Karpas-422 (cell line): Measurements from ENCODE around the gene SYNGR2. TPM values are rescaled to one million over a fixed set of nuclear protein-coding genes. Genes with fewer than 3 reads are reported as not detected.
A peak's percentile ranks its signal among the peaks of the same experiment; 100 is the strongest.
"Not testable (repeated sequence)": the region's sequence is repeated elsewhere in the genome, so short reads cannot be mapped to it uniquely, and the experiment has no call there.

ENCODE experiments used
- DNase-seq: peaks from one replicate; pipeline ENCODE4 v3.0.0-alpha.2; 2015
- H2AFZ ChIP-seq: fragments of 200-600 bp; sonication (generic); 2 replicates; pipeline ENCODE4 v1.6.1; 2014; ENCODE audit warnings: antibody characterized with exemption, low read length, mixed read lengths
- H3K27ac ChIP-seq: fragments of 200-600 bp; sonication (generic); 2 replicates; pipeline ENCODE4 v1.5.1; 2014; ENCODE audit warnings: mild to moderate bottlenecking, low read length, moderate library complexity
- H3K27me3 ChIP-seq: fragments of 200-600 bp; sonication (generic); 2 replicates; pipeline ENCODE4 v1.6.1; 2014; ENCODE audit warnings: low read length, mixed read lengths
- H3K36me3 ChIP-seq: fragments of 200-600 bp; sonication (generic); 2 replicates; pipeline ENCODE4 v1.6.1; 2014; ENCODE audit warnings: low read length, mixed read lengths; ENCODE audit not compliant: insufficient read depth
- H3K4me1 ChIP-seq: fragments of 200-600 bp; sonication (generic); 2 replicates; pipeline ENCODE4 v1.6.1; 2014; ENCODE audit warnings: mild to moderate bottlenecking, low read length, mixed read lengths
- H3K4me2 ChIP-seq: fragments of 200-600 bp; sonication (generic); 2 replicates; pipeline ENCODE4 v1.6.1; 2014; ENCODE audit warnings: low read length, low read depth, mild to moderate bottlenecking; ENCODE audit not compliant: poor library complexity, severe bottlenecking
- H3K4me3 ChIP-seq: fragments of 200-600 bp; sonication (generic); 2 replicates; pipeline ENCODE4 v1.5.1; 2014; ENCODE audit warnings: mild to moderate bottlenecking, antibody characterized with exemption, low read length, mixed read lengths
- H3K79me2 ChIP-seq: fragments of 200-600 bp; sonication (generic); 2 replicates; pipeline ENCODE4 v1.6.1; 2014; ENCODE audit warnings: mild to moderate bottlenecking, low read length, mixed read lengths
- H3K9ac ChIP-seq: fragments of 200-600 bp; sonication (generic); 2 replicates; pipeline ENCODE4 v1.6.0; 2014; ENCODE audit warnings: low read length
- H3K9me2 ChIP-seq: fragments of 200-600 bp; sonication (generic), shearing (Covaris generic); replicated peaks from 2 replicates; pipeline ENCODE4 v1.6.0; 2014; ENCODE audit warnings: mild to moderate bottlenecking, low read length, moderate library complexity; ENCODE audit not compliant: insufficient read depth
- H3K9me3 ChIP-seq: fragments of 300-700, 200-600 bp; sonication (generic); 2 replicates; pipeline ENCODE4 v1.6.1; 2014; ENCODE audit warnings: low read length, mixed read lengths
- H4K20me1 ChIP-seq: fragments of 200-600 bp; sonication (generic); 2 replicates; pipeline ENCODE4 v1.6.1; 2014; ENCODE audit warnings: mild to moderate bottlenecking, antibody characterized with exemption, low read length, low read depth; ENCODE audit not compliant: insufficient read depth
- total RNA-seq: library from RNA; depleted of rRNA; stranded (reverse); fragments of >200 nt; shearing (Covaris generic); gene quantifications from 2 replicates; pipeline ENCODE4 v1.2.3, GENCODE V29; 2014; ENCODE audit warnings: low replicate concordance

Gene SYNGR2
- total RNA-seq, 1 experiment from 2014 or later = 31.9 TPM

GRCh38 chr17:78163881-78164747 lies 4.3 kb upstream of the SYNGR2 start:
- H3K36me3 ChIP-seq = no peaks in the 10 kb centered on the region
- no peak overlapping the region for H3K9ac ChIP-seq
- H3K4me3 ChIP-seq = no peak overlapping the region
- no peak for DNase-seq
- no peaks in the 10 kb centered on the region for H3K79me2 ChIP-seq
- H3K4me2 ChIP-seq = no peak overlapping the region
- H3K27me3 ChIP-seq = peaks cover 3% of the 10 kb centered on the region; the same call in 1 of the 2 replicates
- H3K27ac ChIP-seq = no peak overlapping the region
- H3K9me3 ChIP-seq = no peaks in the 10 kb centered on the region
- H2AFZ ChIP-seq = no peak overlapping the region
- H4K20me1 ChIP-seq = peaks cover 4% of the 10 kb centered on the region; the same call in 1 of the 2 replicates
- peaks cover 8% of the 10 kb centered on the region for H3K4me1 ChIP-seq
- no peaks in the 10 kb centered on the region for H3K9me2 ChIP-seq

GRCh38 chr17:78164748-78165607 lies 3.4 kb upstream of the SYNGR2 start:
- Histone ChIP-seq H3K9ac (no peak overlapping the region), H4K20me1 (peaks cover 12% of the 10 kb centered on the region; the same call in 1 of the 2 replicates), H3K4me1 (peaks cover 16% of the 10 kb centered on the region)

GRCh38 chr17:78166416-78166815 lies 2.0 kb upstream of the SYNGR2 start:
- peaks cover 3% of the 10 kb centered on the region; the same call in 1 of the 2 replicates for H3K27me3 ChIP-seq
- no peak overlapping the region for H3K4me2 ChIP-seq

More at GRCh38 chr17:78164748-78165607, 3.4 kb upstream of the SYNGR2 start:
- no peak overlapping the region for H3K27ac ChIP-seq
- no peaks in the 10 kb centered on the region for H3K9me3 ChIP-seq
- no peaks in the 10 kb centered on the region for H3K79me2 ChIP-seq
- H3K27me3 ChIP-seq = peaks cover 3% of the 10 kb centered on the region; the same call in 1 of the 2 replicates
- no peak overlapping the region for H2AFZ ChIP-seq
- no peak for DNase-seq
- H3K4me2 ChIP-seq = no peak overlapping the region
- no peaks in the 10 kb centered on the region for H3K36me3 ChIP-seq
- no peak overlapping the region for H3K4me3 ChIP-seq
- H3K9me2 ChIP-seq = no peaks in the 10 kb centered on the region

GRCh38 chr17:78168903-78169793 lies 767 bp downstream of the SYNGR2 start:
- no peaks in the 10 kb centered on the region for H3K79me2 ChIP-seq
- peak overlapping the region; percentile 75 for H3K9ac ChIP-seq
- H3K27me3 ChIP-seq = peaks cover 3% of the 10 kb centered on the region; the same call in 1 of the 2 replicates
- H3K4me1 ChIP-seq = peaks cover 40% of the 10 kb centered on the region
- peak overlapping the region; percentile 88 for H3K4me2 ChIP-seq
- peaks cover 14% of the 10 kb centered on the region; the same call in 1 of the 2 replicates for H4K20me1 ChIP-seq
- DNase-seq = no peak
- H3K4me3 ChIP-seq = peak overlapping the region; percentile 80
- no peaks in the 10 kb centered on the region for H3K9me3 ChIP-seq
- H3K27ac ChIP-seq = no peak overlapping the region
- no peaks in the 10 kb centered on the region; the same call in 1 of the 2 replicates for H3K36me3 ChIP-seq
- peak overlapping the region; percentile 50; the same call in 1 of the 2 replicates for H2AFZ ChIP-seq
- no peaks in the 10 kb centered on the region for H3K9me2 ChIP-seq

More at GRCh38 chr17:78166416-78166815, 2.0 kb upstream of the SYNGR2 start:
- Histone ChIP-seq H3K9me2 (no peaks in the 10 kb centered on the region), H3K9ac (no peak overlapping the region), H3K27ac (no peak overlapping the region), H4K20me1 (peaks cover 14% of the 10 kb centered on the region; the same call in 1 of the 2 replicates), H3K4me3 (no peak overlapping the region), H2AFZ (no peak overlapping the region), H3K9me3 (no peaks in the 10 kb centered on the region), H3K4me1 (peaks cover 16% of the 10 kb centered on the region), H3K79me2 (no peaks in the 10 kb centered on the region), H3K36me3 (no peaks in the 10 kb centered on the region)
- no peak for DNase-seq

GRCh38 chr17:78170692-78171590 lies 2.6 kb downstream of the SYNGR2 start:
- no peaks in the 10 kb centered on the region for H3K9me3 ChIP-seq
- no peak overlapping the region for H2AFZ ChIP-seq
- H3K27ac ChIP-seq = no peak overlapping the region
- no peak overlapping the region for H3K9ac ChIP-seq
- H4K20me1 ChIP-seq = peaks cover 14% of the 10 kb centered on the region
- H3K79me2 ChIP-seq = no peaks in the 10 kb centered on the region
- H3K36me3 ChIP-seq = no peaks in the 10 kb centered on the region; the same call in 1 of the 2 replicates
- H3K4me3 ChIP-seq = no peak overlapping the region
- no peak overlapping the region for H3K4me2 ChIP-seq
- H3K9me2 ChIP-seq = no peaks in the 10 kb centered on the region
- DNase-seq = no peak
- H3K27me3 ChIP-seq = peaks cover 3% of the 10 kb centered on the region; the same call in 1 of the 2 replicates
- H3K4me1 ChIP-seq = peaks cover 43% of the 10 kb centered on the region

- not testable (repeated sequence) for H3K27me3 ChIP-seq, DNase-seq, H3K9me3 ChIP-seq, H3K36me3 ChIP-seq, H3K27ac ChIP-seq, H3K79me2 ChIP-seq, H3K4me2 ChIP-seq, H3K9ac ChIP-seq, H2AFZ ChIP-seq, H3K9me2 ChIP-seq
- Histone ChIP-seq H3K4me3 (peak overlapping the region; percentile 4; the same call in 1 of the 2 replicates), H4K20me1 (peaks cover 17% of the 10 kb centered on the region), H3K4me1 (peaks cover 48% of the 10 kb centered on the region)
Observed at GRCh38 chr17:78171591-78172248, 3.3 kb downstream of the SYNGR2 start.
